LNCaP clone FGC (cell line): ENCODE data around the gene SPNS3.

ENCODE experiments used
- DNase-seq: peaks from one replicate; pipeline ENCODE4 v3.0.0-alpha.2; 2011; ENCODE audit warnings: low read depth
- H3K4me3 ChIP-seq: 2 replicates; pipeline ENCODE4 v1.5.1; 2011; ENCODE audit warnings: mild to moderate bottlenecking, low read depth, low read length, control low read depth
- TF ChIP-seq, protein P1 (sequence below): IDR thresholded peaks from 2 replicates; pipeline ENCODE4 v1.5.1; 2012; ENCODE audit warnings: mild to moderate bottlenecking; ENCODE audit not compliant: control insufficient read depth, insufficient read depth; ENCODE audit errors: extremely low read depth

SPNS3 gene

DNA sequence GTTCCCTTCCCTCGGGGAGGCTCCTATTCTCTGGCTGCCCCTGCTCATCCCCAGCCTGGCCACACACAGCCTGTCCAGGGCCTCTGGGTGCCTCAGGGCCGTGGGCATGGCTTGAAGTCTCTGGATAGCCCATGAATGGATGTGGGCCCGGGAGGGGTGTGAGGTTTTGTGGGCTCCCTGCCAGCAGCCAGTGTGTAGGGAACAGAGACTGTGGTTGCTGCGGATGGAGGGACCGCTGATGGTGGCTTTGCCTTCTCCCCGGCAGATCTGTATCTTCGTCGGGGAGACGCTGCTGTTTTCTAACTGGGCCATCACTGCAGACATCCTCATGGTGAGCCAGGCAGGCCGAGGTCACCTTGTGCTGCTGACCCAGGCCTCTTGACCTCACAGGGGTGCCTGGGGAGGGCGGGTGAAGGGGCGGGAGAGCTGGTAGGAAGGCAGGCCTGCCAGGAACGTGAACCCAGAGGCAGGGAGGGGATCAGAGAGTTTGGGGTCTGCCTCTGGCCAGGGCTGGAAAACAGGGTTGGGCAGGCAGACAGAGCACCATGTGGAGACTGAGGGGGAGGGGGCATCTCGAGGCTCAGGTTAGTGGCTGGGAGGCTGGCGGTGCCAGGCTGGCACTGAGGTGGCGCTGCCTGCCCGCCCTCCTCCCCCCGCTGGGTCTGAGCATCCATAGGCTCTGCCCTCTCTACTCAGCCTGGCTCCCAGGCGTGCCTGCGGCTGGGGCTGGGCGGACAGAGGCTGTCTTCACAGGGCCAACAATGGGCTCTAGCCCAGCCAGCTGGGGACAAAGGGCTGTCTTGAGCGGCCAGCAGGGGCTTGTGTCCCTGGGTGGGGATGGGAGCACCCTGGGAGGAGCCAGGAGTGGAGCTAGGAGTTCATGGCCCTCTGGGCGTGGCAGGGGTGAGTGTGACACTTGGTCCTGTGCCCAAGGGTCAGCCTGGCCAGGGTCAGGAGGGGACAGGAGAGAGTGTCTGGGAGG lies 100.1 kb downstream of the SPNS3 start:
- DNase-seq, result no peak
- TF ChIP-seq, protein P1, sequence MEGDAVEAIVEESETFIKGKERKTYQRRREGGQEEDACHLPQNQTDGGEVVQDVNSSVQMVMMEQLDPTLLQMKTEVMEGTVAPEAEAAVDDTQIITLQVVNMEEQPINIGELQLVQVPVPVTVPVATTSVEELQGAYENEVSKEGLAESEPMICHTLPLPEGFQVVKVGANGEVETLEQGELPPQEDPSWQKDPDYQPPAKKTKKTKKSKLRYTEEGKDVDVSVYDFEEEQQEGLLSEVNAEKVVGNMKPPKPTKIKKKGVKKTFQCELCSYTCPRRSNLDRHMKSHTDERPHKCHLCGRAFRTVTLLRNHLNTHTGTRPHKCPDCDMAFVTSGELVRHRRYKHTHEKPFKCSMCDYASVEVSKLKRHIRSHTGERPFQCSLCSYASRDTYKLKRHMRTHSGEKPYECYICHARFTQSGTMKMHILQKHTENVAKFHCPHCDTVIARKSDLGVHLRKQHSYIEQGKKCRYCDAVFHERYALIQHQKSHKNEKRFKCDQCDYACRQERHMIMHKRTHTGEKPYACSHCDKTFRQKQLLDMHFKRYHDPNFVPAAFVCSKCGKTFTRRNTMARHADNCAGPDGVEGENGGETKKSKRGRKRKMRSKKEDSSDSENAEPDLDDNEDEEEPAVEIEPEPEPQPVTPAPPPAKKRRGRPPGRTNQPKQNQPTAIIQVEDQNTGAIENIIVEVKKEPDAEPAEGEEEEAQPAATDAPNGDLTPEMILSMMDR, result no peak
- H3K4me3 ChIP-seq, result no peak overlapping the region

DNA sequence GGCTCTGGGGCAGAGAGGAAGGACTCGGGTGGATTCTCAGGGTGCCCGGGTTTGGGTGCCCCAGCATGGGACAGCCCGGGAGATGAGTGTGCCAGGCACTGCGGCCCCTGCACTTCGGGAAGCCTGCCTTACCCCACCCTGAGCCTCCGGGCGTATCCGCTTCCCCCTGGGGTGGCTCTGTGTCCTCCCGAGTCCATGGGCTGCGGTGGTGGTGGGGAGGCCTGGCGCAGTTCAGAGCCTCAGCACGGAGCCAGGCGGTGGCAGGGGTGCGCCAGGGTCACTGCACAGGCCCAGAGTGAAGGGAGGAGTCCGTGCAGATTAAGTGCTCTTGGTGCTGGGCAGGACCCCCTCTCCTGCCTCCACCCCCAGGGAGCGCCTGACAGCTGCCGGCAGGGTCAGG lies 100.8 kb downstream of the SPNS3 start:
- TF ChIP-seq, protein P1, result no peak
- no peak for DNase-seq
- no peak overlapping the region for H3K4me3 ChIP-seq

DNA sequence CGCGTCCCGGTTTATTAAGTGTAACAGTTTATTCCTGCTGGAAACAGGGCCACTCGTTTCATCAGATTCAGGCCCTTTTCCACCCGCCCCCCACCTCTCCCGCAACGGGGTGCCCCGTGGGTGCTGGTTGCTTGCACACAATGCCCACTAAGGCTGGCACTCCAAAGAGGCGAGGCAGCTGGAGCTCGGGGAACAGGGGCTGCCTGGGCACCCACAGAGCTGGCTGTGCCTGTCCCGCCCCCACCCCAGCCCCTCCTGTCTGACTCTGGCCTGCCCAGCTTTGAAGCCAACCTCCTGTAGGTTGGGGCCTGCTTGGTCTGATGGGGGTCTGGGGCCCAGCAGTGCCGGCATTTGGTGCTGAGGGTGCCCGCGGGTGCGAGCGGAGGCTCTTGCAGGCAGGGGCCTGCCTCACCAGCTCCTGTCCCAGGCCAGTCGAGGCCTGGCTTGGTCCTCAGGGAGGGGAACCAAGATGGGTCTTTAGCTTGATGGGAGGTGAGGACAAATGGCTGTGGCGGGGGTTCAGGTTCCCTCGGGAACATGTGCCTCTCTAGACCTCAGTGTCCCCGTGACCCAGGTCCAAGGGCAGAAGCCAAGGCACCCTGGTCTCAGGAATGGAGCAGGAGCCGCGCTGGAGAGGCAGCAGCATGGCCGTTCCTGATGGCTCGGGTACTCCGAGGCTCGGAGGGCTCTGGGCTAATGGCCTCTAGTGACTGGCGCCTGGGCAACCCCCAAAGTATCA lies 101.4 kb downstream of the SPNS3 start:
- H3K4me3 ChIP-seq, result no peak overlapping the region
- TF ChIP-seq, protein P1, result no peak
- DNase-seq, result no peak

DNA sequence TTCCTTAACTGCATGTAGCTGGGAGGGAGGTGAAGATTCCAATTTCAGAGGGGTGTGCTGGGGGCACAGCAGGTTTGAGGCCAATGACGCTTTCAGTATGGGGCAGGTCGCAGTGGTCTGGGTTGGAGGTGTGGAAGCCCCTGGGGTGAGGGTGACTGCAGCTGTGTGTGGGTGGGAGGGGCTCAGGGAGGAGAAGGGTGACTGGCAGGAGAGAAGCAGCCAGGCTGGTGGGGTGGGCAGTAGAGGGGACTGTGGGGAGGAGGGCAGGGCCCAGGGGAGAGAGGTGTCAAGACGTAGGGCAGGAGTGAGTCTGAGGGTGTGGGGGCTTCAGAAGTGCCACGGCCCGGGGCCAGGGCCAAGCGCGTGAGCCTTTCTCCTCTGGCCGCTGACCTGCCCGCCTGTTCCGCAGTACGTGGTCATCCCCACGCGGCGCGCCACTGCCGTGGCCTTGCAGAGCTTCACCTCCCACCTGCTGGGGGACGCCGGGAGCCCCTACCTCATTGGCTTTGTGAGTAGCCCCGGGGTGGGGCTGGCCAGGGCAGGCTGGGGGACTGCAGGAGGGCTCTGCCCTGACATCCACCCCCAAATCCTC lies 102.0 kb downstream of the SPNS3 start:
- H3K4me3 ChIP-seq, result no peak overlapping the region
- TF ChIP-seq, protein P1, result no peak
- no peak for DNase-seq

DNA sequence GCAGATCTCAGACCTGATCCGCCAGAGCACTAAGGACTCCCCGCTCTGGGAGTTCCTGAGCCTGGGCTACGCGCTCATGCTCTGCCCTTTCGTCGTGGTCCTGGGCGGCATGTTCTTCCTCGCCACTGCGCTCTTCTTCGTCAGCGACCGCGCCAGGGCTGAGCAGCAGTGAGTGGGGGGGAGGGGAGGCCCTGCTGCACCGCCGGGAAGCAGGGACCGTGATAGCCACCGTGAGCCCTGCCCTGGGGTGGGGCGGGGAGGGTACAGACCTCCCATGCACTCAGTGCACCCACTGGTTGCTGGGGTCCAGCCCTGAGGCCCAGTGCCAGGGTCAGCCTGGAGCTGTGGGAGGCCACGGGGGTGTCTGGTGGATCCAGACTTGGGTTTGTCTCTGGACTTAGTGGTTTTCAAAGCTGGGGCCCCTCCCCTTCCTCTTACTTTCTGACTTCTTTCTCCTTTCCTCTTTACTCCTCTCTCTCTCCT lies 102.6 kb downstream of the SPNS3 start:
- DNase-seq, result no peak
- TF ChIP-seq, protein P1, result no peak
- no peak overlapping the region for H3K4me3 ChIP-seq

DNA sequence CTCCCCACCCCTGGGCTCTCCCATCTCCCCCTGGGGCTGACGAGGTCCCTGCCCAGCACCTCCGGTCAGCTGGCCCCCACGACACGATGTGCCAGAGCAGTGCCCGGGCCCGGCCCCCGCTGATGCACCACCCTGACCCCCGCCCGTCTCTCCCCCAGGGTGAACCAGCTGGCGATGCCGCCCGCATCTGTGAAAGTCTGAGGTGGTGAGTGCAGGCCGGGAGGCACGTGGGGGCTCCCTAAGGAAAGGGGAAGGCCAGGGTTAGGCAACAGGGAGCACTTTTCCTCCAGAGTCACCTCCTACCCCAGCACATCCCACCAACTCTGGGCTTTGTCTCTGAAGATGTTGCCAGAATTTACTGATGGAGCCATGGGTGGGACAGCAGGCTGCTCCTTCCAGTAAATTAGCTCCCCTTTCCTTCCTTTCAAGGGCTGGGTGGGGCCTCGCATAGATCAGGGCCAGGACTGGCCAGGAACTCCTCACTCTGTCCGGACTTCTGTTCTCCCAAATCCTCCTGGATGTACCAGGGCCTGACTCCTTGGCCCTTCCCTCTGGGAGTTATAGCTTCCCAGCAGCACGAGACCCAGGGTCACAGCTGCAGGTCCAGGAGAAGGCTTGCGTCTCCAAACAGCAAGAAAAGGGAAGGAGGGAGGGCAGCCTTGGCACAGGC lies 103.1 kb downstream of the SPNS3 start:
- TF ChIP-seq, protein P1, result no peak
- no peak for DNase-seq

More for the DNA sequence above, 103.1 kb downstream of the SPNS3 start:
- no peak overlapping the region for H3K4me3 ChIP-seq
